ENCODE results near the gene HDX. TPM values are rescaled to one million over a fixed set of nuclear protein-coding genes. Genes with fewer than 3 reads are reported as not detected.
"Not testable (repeated sequence)": the region's sequence is repeated elsewhere in the genome, so short reads cannot be mapped to it uniquely, and the experiment has no call there.

The HDX gene, protein sequence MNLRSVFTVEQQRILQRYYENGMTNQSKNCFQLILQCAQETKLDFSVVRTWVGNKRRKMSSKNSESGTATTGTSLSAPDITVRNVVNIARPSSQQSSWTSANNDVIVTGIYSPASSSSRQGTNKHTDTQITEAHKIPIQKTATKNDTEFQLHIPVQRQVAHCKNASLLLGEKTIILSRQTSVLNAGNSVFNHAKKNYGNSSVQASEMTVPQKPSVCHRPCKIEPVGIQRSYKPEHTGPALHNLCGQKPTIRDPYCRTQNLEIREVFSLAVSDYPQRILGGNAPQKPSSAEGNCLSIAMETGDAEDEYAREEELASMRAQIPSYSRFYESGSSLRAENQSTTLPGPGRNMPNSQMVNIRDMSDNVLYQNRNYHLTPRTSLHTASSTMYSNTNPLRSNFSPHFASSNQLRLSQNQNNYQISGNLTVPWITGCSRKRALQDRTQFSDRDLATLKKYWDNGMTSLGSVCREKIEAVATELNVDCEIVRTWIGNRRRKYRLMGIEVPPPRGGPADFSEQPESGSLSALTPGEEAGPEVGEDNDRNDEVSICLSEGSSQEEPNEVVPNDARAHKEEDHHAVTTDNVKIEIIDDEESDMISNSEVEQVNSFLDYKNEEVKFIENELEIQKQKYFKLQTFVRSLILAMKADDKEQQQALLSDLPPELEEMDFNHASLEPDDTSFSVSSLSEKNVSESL
- 10 to 100 TPM in 1 of 4 donors, 1 to 10 TPM in 3; 5.2 to 11.4 (median 5.6) TPM for total RNA-seq

- peak within 1 kb of the TSS; percentile 50 to 60 for H3K4me3 ChIP-seq
- peak within 1 kb of the TSS; percentile 70 to 90 (median 88) for H3K27ac ChIP-seq
- 0 to 65% methylated on average over 4 to 6 of the region's 38 CpGs for WGBS, 2 donors (ENCODE audit: low coverage in 1 of 2)
- peaks cover 0 to 15% (median 0%) of the 10 kb centered on the region in 3 donors for H3K4me1 ChIP-seq
- H3K36me3 ChIP-seq = no peaks in the 10 kb centered on the region
- peak; percentile 96 for ATAC-seq
- H3K9me3 ChIP-seq = no peaks in the 10 kb centered on the region
- TF ChIP-seq POLR2AphosphoS5 (IDR thresholded peaks at IDR 0.05) = peak; percentile 44
- TF ChIP-seq, protein P1, sequence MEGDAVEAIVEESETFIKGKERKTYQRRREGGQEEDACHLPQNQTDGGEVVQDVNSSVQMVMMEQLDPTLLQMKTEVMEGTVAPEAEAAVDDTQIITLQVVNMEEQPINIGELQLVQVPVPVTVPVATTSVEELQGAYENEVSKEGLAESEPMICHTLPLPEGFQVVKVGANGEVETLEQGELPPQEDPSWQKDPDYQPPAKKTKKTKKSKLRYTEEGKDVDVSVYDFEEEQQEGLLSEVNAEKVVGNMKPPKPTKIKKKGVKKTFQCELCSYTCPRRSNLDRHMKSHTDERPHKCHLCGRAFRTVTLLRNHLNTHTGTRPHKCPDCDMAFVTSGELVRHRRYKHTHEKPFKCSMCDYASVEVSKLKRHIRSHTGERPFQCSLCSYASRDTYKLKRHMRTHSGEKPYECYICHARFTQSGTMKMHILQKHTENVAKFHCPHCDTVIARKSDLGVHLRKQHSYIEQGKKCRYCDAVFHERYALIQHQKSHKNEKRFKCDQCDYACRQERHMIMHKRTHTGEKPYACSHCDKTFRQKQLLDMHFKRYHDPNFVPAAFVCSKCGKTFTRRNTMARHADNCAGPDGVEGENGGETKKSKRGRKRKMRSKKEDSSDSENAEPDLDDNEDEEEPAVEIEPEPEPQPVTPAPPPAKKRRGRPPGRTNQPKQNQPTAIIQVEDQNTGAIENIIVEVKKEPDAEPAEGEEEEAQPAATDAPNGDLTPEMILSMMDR (IDR thresholded peaks at IDR 0.05) = no peak
- no peak for TF ChIP-seq EP300 (IDR thresholded peaks at IDR 0.05)
- no peaks in the 10 kb centered on the region for H3K27me3 ChIP-seq
Observed at GRCh38 chrX:84501798-84502628, at the start of gene HDX. HDX (minus strand) TSS chrX:84502453; CDS start chrX:84475397, 27,056 bp downstream.

- not testable (repeated sequence) for H3K4me3 ChIP-seq, H3K9me3 ChIP-seq, ATAC-seq, H3K27ac ChIP-seq, H3K27me3 ChIP-seq, H3K36me3 ChIP-seq, H3K4me1 ChIP-seq
- no CpG with 5 or more reads among the region's 2 CpGs for WGBS, 2 donors (ENCODE audit: low coverage in 1 of 2)
Observed at GRCh38 chrX:84541315-84541714, 39.1 kb upstream of the HDX start.

- H3K27ac ChIP-seq, H3K4me1 ChIP-seq, H3K27me3 ChIP-seq, H3K4me3 ChIP-seq, H3K9me3 ChIP-seq, ATAC-seq, H3K36me3 ChIP-seq: not testable (repeated sequence)
- 87 to 90% methylated on average over 5 to 6 of the region's 7 CpGs for WGBS, 2 donors (ENCODE audit: low coverage in 1 of 2)
Observed at GRCh38 chrX:84537627-84538026, 35.4 kb upstream of the HDX start.

DNA sequence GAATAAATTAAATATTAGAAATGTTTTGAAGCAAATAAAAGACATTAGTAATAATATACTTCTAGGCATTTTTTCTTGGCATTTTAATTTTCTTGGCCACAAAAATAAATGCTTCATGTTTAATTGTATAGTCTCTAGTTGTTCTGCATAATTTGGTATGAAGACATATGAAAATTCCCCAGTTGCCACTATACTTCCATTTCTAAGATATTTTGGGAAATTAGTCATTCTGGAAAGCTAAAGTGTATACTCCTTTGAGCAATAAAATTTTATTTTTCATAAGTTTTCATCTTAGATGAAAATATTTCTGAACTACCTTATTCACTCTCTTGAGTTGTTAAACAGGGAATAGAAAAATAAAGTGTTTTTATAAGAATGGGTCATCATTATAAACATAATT lies 13.8 kb downstream of the HDX start:
- no peak for ATAC-seq
- Histone ChIP-seq H3K36me3 (peaks cover 0 to 5% of the 10 kb centered on the region in 2 donors), H3K9me3 (no peaks in the 10 kb centered on the region), H3K27me3 (no peaks in the 10 kb centered on the region), H3K4me3 (no peak overlapping the region), H3K27ac (no peak overlapping the region), H3K4me1 (no peaks in the 10 kb centered on the region)
- TF ChIP-seq, protein P1 (IDR thresholded peaks at IDR 0.05) = no peak
- TF ChIP-seq POLR2AphosphoS5 (IDR thresholded peaks at IDR 0.05) (no peak), POLR2A (IDR thresholded peaks at IDR 0.05) (no peak), EP300 (IDR thresholded peaks at IDR 0.05) (no peak)

GRCh38 chrX:84487365-84488353 lies 14.6 kb downstream of the HDX start:
- 74 to 93% methylated on average over 2 to 3 of the region's 3 CpGs for WGBS, 2 donors (ENCODE audit: low coverage in 1 of 2)
- no peak overlapping the region for H3K4me3 ChIP-seq
- ATAC-seq = peak; percentile 22
- TF ChIP-seq POLR2AphosphoS5 (IDR thresholded peaks at IDR 0.05) (no peak), EP300 (IDR thresholded peaks at IDR 0.05) (no peak), POLR2A (IDR thresholded peaks at IDR 0.05) (no peak)
- TF ChIP-seq, protein P1 (IDR thresholded peaks at IDR 0.05) = no peak
- H3K27me3 ChIP-seq = no peaks in the 10 kb centered on the region
- H3K27ac ChIP-seq = no peak overlapping the region
- peaks cover 0 to 5% of the 10 kb centered on the region in 2 donors for H3K36me3 ChIP-seq
- no peaks in the 10 kb centered on the region for H3K9me3 ChIP-seq
- no peaks in the 10 kb centered on the region for H3K4me1 ChIP-seq

All from gastroesophageal sphincter (tissue), 4 donors.